ENCODE results near the gene AURKAIP1. TPM values are rescaled to one million over a fixed set of nuclear protein-coding genes. Genes with fewer than 3 reads are reported as not detected.

AURKAIP1 gene
- total and polyA plus RNA-seq, 9 of the 15 experiments (the other 6 are each of a cell fraction or from before 2014, with no cell fraction given), result 7.8 to 478 (median 92.0) TPM

GRCh38 chr1:1398677-1399186 lies 23.7 kb upstream of the AURKAIP1 start (continued):
- TF ChIP-seq U2AF1 (optimal IDR thresholded peaks at IDR 0.05; ENCODE audit: low read depth, low read length) (no peak), ZFP30 (CRISPR knock-in tag; IDR thresholded peaks at IDR 0.05; ENCODE audit: borderline replicate concordance) (no peak), POLR2G (IDR thresholded peaks at IDR 0.05; ENCODE audit: low read depth, low read length) (no peak), POU5F1 (IDR thresholded peaks at IDR 0.05; ENCODE audit: borderline replicate concordance, low read depth, low read length, partially characterized antibody) (no peak), HMGN3 (IDR thresholded peaks at IDR 0.05; ENCODE audit: borderline replicate concordance, extremely low read depth, insufficient read length, low read depth, low read length) (no peak)

GRCh38 chr1:1397839-1398523 lies 23.0 kb upstream of the AURKAIP1 start:
- peak overlapping the region; percentile 98 for H3K4me2 ChIP-seq (ENCODE audit: insufficient read depth, low read length)
- DNase-seq (ENCODE audit: extremely low read depth in 1 of 4, low spot score in 3 of 4) (peak in 3 of 4 experiments; percentile 39 to 83 (median 63)), ATAC-seq (peak; percentile 11), FAIRE-seq (peak; percentile 88)
- peaks cover 80% of the 10 kb centered on the region for H3K79me2 ChIP-seq (ENCODE audit: control insufficient read depth, insufficient read depth, low read length)
- H3K4me3 ChIP-seq, result peak overlapping the region; percentile 100
- BruUV-seq (replicated peaks), result TSS peak; percentile 63
- H3K27me3 ChIP-seq (ENCODE audit: control insufficient read depth in 2 of 2, insufficient read depth in 2 of 2, low read length in 2 of 2), result no peaks in the 10 kb centered on the region
- H3K9me1 ChIP-seq (ENCODE audit: control insufficient read depth, insufficient read depth, low read length), result peaks cover 8% of the 10 kb centered on the region
- ChIA-PET CTCF (ENCODE audit: low intra/inter-chr PET ratio) (interaction anchor here (0.6 to 1.4 kb wide), 2 partner anchors 43 to 46 kb away, joined by 3 read pairs; no protein-coding TSS in a partner anchor), POLR2A (interaction anchor here (1.1 to 5.2 kb wide), 6 partner anchors 9 to 113 kb away, joined by 3 to 58 read pairs (median 16); partner anchors contain the start of genes ANKRD65, AURKAIP1 and MRPL20)
- H3K4me1 ChIP-seq (replicated peaks in 1 of 2; ENCODE audit: control insufficient read depth in 2 of 2, insufficient read depth in 2 of 2, low read length in 2 of 2), result peaks cover 19 to 46% of the 10 kb centered on the region in 2 experiments
- H2AFZ ChIP-seq (ENCODE audit: low read depth, low read length), result peak overlapping the region; percentile 58; the same call in 1 of the 2 replicates
- H3K9ac ChIP-seq (ENCODE audit: insufficient read depth in 1 of 2, low read depth in 2 of 2, low read length in 2 of 2), result peak overlapping the region; percentile 96 to 100
- intact Hi-C loops (cut with micrococcal nuclease) (loop anchor here (1.0 to 10.0 kb wide), 2 partner anchors 23 to 117 kb away; partner anchors contain the start of genes ATAD3A and AURKAIP1), in situ Hi-C loops (cut with MboI) (no loop called here)
- peaks cover 78% of the 10 kb centered on the region for H3K36me3 ChIP-seq (ENCODE audit: control insufficient read depth, insufficient read depth, low read length)
- peak overlapping the region; percentile 98 for H3K27ac ChIP-seq (ENCODE audit: extremely low read depth, low read depth, low read length)
- WGBS (ENCODE audit: insufficient coverage, low coverage, missing lambda C conversion rate), result 26% methylated on average over 19 of the region's 19 CpGs
- no peaks in the 10 kb centered on the region for H3K9me3 ChIP-seq (replicated peaks; ENCODE audit: control insufficient read depth, insufficient read depth, low read depth, low read length)
- H4K20me1 ChIP-seq (replicated peaks; ENCODE audit: control insufficient read depth, insufficient read depth, low read length), result peaks cover 14% of the 10 kb centered on the region
- TF ChIP-seq ARID3B (CRISPR knock-in tag; IDR thresholded peaks at IDR 0.05; ENCODE audit: borderline replicate concordance), result no peak
- TF ChIP-seq ZNF780A (CRISPR knock-in tag; IDR thresholded peaks at IDR 0.05), result no peak
- no peak for TF ChIP-seq COPS2 (conservative IDR thresholded peaks at IDR 0.05)
- no peak for TF ChIP-seq DIDO1 (tag; IDR thresholded peaks at IDR 0.05; ENCODE audit: low read depth)
- TF ChIP-seq ZZZ3 (IDR thresholded peaks at IDR 0.05), result no peak
- no peak for TF ChIP-seq ZNF57 (CRISPR knock-in tag; IDR thresholded peaks at IDR 0.05)
- no peak for TF ChIP-seq BMI1 (IDR thresholded peaks at IDR 0.05; ENCODE audit: low read length)
- no peak for TF ChIP-seq KLF1 (tag; IDR thresholded peaks at IDR 0.05)
- 0 out of 2 replicates have a peak, but pooled peaks have one; percentile 26 for TF ChIP-seq JUND (IDR thresholded peaks at IDR 0.05; ENCODE audit: borderline replicate concordance, low read depth, low read length)
- no peak for TF ChIP-seq JUND (tag; IDR thresholded peaks at IDR 0.05; ENCODE audit: borderline replicate concordance, low read depth, low read length)
- TF ChIP-seq NCOA1 (IDR thresholded peaks at IDR 0.05; ENCODE audit: low read depth), result no peak
- no peak for TF ChIP-seq PYGO2 (tag; IDR thresholded peaks at IDR 0.05)
- no peak for TF ChIP-seq HNRNPH1 (optimal IDR thresholded peaks at IDR 0.05; ENCODE audit: low read depth, low read length)
- no peak for TF ChIP-seq ARNT (IDR thresholded peaks at IDR 0.05)

Measured in K562 (cell line).